ENCODE data around the gene PIK3R2.
A peak's percentile ranks its signal among the peaks of the same experiment; 100 is the strongest.

Gene PIK3R2

DNA sequence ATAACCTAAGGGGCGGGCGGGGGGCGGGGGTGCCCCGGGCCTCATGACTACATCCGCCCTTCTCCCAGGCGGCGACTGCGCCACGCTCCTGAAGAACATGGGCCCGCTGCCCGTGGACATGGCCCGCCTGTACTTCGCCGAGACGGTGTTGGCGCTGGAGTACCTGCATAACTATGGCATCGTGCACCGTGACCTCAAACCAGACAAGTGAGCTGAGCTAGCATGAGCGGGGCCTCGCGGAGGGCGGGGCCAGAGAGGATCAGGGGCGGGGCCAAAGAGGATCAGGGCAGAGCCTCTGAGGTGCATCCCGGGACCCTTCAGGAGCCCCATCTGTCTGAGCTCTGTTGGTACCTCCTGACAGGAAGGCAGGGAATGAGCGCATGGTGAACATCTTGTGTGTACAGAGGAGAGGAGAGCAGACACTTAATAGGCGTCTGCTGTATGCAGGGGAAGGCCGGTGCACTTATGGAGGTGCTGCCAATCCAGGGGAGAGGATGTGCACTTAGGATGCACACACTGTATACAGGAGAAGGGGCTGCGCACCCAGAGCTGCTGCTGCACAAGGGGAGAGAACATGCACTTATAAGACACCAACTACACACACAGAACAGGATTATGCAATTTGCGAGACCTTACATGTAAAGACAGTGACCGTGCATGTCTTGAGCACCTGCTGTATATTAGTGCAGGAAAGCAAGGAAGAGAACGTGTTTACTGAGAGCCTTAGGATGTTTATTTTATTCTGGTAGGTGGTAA lies 20.9 kb upstream of the PIK3R2 start:
- TF ChIP-seq, protein P1, sequence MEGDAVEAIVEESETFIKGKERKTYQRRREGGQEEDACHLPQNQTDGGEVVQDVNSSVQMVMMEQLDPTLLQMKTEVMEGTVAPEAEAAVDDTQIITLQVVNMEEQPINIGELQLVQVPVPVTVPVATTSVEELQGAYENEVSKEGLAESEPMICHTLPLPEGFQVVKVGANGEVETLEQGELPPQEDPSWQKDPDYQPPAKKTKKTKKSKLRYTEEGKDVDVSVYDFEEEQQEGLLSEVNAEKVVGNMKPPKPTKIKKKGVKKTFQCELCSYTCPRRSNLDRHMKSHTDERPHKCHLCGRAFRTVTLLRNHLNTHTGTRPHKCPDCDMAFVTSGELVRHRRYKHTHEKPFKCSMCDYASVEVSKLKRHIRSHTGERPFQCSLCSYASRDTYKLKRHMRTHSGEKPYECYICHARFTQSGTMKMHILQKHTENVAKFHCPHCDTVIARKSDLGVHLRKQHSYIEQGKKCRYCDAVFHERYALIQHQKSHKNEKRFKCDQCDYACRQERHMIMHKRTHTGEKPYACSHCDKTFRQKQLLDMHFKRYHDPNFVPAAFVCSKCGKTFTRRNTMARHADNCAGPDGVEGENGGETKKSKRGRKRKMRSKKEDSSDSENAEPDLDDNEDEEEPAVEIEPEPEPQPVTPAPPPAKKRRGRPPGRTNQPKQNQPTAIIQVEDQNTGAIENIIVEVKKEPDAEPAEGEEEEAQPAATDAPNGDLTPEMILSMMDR (IDR thresholded peaks at IDR 0.05; ENCODE audit: low read depth, low read length) = no peak
- no peak overlapping the region for H3K4me3 ChIP-seq (replicated peaks in 1 of 2; ENCODE audit: low read depth in 2 of 2, low read length in 2 of 2)
- DNase-seq (ENCODE audit: low read depth in 2 of 2) = no peak

DNA sequence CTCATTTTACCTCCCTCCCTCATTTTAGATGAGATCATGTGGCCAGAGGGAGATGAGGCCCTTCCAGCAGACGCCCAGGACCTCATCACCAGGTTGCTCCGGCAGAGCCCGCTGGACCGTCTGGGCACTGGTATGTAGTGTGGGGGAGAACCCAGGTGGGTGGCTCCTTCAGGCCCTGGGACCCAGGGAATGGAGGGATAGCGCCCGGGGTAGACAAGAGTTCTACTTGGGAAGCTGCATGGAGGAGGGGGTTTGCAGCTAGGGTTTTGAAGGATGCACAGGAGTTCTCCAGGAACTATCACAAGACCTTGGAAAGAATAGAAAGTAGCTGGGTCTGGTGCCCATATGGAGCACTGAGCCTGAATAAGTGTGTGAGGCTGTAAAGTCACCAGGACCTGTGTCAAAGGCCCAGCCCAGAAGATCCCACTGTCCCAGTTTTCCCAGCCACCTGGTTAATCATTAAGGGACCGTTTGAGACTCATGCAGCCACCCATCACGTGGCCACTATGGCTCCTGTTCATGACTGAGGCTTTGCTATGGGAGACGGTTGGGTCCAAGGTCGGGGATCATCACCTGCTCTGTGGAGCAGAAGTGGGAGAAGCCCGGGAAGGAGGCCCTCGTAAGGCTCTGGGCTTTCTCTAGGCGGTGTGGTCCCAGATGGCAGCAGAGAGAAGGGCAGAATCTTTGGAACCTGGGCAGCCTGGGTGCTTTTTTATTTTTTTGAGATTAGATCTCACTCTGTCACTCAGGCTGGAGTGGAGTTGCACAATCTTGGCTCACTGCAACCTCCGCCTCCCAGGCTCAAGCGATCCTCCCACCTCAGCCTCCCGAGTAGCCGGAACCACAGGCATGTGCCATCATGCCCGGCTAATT lies 17.0 kb upstream of the PIK3R2 start:
- H3K4me3 ChIP-seq (replicated peaks in 1 of 2; ENCODE audit: low read depth in 2 of 2, low read length in 2 of 2) = no peak overlapping the region
- TF ChIP-seq, protein P1 (IDR thresholded peaks at IDR 0.05; ENCODE audit: low read depth, low read length) = no peak
- DNase-seq (ENCODE audit: low read depth in 2 of 2) = no peak

DNA sequence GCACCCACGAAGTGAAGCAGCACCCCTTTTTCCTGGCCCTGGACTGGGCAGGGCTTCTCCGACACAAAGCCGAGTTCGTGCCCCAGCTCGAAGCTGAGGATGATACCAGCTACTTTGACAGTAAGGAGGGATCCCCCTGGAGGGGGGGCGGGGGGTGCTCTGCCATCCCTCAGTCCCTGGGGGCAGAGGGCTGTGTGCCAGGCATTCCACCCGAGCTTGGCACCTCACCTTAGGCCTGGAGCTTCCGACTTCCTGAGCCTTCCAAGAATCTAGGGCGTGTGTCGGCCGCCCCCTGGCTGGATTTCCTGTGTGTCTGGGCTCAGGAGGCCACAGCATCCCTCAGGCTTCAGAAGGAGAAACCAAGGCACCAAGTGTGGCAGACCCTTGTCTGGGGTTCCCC lies 15.7 kb upstream of the PIK3R2 start:
- DNase-seq (ENCODE audit: low read depth in 2 of 2) = no peak
- TF ChIP-seq, protein P1 (IDR thresholded peaks at IDR 0.05; ENCODE audit: low read depth, low read length) = no peak

DNA sequence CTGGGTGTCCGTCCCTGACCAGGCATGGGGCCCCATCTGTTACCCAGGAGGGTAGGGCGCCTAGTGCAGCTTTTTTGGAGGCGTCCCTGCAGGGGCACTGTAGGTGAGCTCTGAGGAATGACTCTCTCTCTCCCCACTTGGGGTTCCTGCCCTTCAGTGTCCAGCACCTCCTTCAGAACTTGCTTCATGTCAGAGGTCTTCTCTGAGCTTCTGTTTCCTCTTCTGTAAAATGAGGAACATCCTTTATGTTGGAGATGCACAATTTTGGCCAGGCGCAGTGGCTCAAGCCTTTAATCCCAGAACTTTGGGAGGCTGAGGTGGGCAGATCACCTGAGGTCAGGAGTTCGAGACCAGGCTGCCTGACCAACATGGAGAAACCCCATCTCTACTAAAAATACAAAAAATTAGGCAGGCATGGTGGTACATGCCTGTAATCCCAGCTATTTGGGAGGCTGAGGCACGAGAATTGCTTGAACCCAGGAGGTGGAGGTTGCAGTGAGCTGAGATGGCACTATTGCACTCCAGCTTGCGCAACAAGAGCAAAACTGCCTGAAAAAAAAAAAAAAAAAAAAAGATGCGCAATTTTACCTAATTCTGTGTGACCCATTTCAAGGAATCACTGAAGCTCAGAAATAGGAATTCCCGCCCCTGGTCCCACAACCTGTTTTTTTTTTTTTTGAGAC lies 15.2 kb upstream of the PIK3R2 start:
- DNase-seq (ENCODE audit: low read depth in 2 of 2) = no peak
- TF ChIP-seq, protein P1 (IDR thresholded peaks at IDR 0.05; ENCODE audit: low read depth, low read length) = no peak
- no peak overlapping the region for H3K4me3 ChIP-seq (replicated peaks in 1 of 2; ENCODE audit: low read depth in 2 of 2, low read length in 2 of 2)

More for the DNA sequence above, 15.7 kb upstream of the PIK3R2 start:
- H3K4me3 ChIP-seq (replicated peaks in 1 of 2; ENCODE audit: low read depth in 2 of 2, low read length in 2 of 2) = no peak overlapping the region

DNA sequence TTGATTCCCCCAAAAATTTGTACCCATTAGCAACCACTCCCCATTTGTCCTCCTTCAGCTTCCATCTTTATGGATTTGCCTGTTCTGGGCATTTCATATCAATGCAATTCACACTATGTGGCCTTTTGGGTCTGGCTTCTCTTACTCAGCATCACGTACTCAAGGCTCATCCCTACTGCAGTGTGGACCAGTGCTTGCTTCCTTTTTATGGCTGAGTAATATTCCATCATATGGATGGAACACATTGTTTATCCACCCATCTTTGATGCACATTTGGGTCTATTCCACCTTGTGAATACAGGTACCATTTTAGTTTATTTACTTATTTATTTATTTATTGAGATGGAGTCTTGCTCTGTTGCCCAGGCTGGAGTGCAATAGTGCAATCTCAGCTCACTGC lies 12.5 kb upstream of the PIK3R2 start:
- no peak for DNase-seq (ENCODE audit: low read depth in 2 of 2)
- no peak overlapping the region for H3K4me3 ChIP-seq (replicated peaks in 1 of 2; ENCODE audit: low read depth in 2 of 2, low read length in 2 of 2)
- TF ChIP-seq, protein P1 (IDR thresholded peaks at IDR 0.05; ENCODE audit: low read depth, low read length) = no peak

DNA sequence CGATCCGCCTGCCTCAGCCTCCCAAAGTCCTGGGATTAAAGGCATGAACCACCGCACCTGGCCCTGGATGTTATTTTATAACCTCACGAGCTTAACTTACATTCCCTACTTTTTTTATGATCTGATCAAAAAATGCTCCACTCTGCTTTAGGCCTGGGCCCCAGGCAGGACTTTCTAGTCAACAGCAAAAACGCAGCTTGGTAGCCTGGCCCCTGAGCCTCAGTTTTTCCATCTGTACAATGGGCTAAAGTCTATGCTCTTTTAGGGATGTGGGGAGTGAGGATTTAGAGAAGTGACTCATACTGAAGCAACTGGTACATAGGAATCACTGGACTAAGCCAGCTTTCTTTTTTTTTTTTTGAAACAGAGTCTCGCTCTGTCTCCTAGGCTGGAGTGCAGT lies 11.9 kb upstream of the PIK3R2 start:
- no peak overlapping the region for H3K4me3 ChIP-seq (replicated peaks in 1 of 2; ENCODE audit: low read depth in 2 of 2, low read length in 2 of 2)
- TF ChIP-seq, protein P1 (IDR thresholded peaks at IDR 0.05; ENCODE audit: low read depth, low read length) = no peak
- peak in 1 of 2 donors; percentile 19 for DNase-seq (ENCODE audit: low read depth in 2 of 2)
